Measurements from ENCODE around the gene PARD3B.

GRCh38 chr2:204687776-204688175 lies 142.5 kb downstream of the PARD3B start:
- no peak for TF ChIP-seq POLR2AphosphoS5 (IDR thresholded peaks at IDR 0.05)
- no peak for TF ChIP-seq POLR2A (IDR thresholded peaks at IDR 0.05)
- TF ChIP-seq CTCF (IDR thresholded peaks at IDR 0.05) = no peak

Measured in transverse colon (tissue), 4 donors.